Mucosa of descending colon (tissue), 3 donors: Measurements from ENCODE around the gene FEM1B. TPM values are rescaled to one million over a fixed set of nuclear protein-coding genes. Genes with fewer than 3 reads are reported as not detected.

Source experiments
- ATAC-seq: fragments of 200-7000 bp; cut with Tn5 transposase; one replicate; pipeline ENCODE4 v1.9.1; 2020; ENCODE audit warnings: mild to moderate bottlenecking, moderate library complexity
- DNase-seq, 3 donors: peaks; one replicate each; pipeline ENCODE4 v3.0.0-alpha.2; 2020
- H3K36me3 ChIP-seq: fragments of 200-600 bp; one replicate; pipeline ENCODE4 v1.8.0; 2021; ENCODE audit warnings: low read depth, mild to moderate bottlenecking
- H3K4me1 ChIP-seq: fragments of 200-600 bp; one replicate; pipeline ENCODE4 v1.8.0; 2021; ENCODE audit warnings: low read depth, mild to moderate bottlenecking
- H3K4me3 ChIP-seq: fragments of 200-600 bp; one replicate; pipeline ENCODE4 v1.8.0; 2021; ENCODE audit warnings: mild to moderate bottlenecking
- H3K9me3 ChIP-seq: fragments of 200-600 bp; one replicate; pipeline ENCODE4 v1.8.0; 2021; ENCODE audit warnings: mild to moderate bottlenecking
- CTCF ChIP-seq: fragments of 200-600 bp; IDR thresholded peaks from one replicate; pipeline ENCODE4 v1.8.0; 2022; ENCODE audit warnings: antibody characterized with exemption, mild to moderate bottlenecking
- intact Hi-C, 2 donors: fragments of 100-400 bp; cut with DNase I in 1 of 2; cut with micrococcal nuclease in 1 of 2; formaldehyde crosslinking; loops; one replicate each; pipeline versions ENCODE4 v1.11.0 to v1.11.1; 2022; cut with DNase I, micrococcal nuclease
- total RNA-seq, 3 donors: library from RNA; stranded (reverse); fragmentation: NEBNext Ultra II Directional in 2 of 3; extraction: Animal tissue kit (Norgen Biotek cat#: 25700) in 2 of 3; gene quantifications; one replicate each; pipeline versions ENCODE4 v1.2.1 to v1.2.4, GENCODE V29; 2021 to 2023
- donor health status: DM: no; HTN: no; CAD: no; lungs with moderate emphysema.
- donor health status: DM: no; HTN: no; CAD: no.
- donor health status: DM: no; HTN: yes; CAD: no.

The FEM1B gene
- total RNA-seq, 3 donors from 2014 or later: 50.4 to 65.3 (median 65.3) TPM

GRCh38 chr15:68337826-68338225, 60.3 kb downstream of the FEM1B start:
- no peak for ATAC-seq
- intact Hi-C loops: no loop called here
- no peak for TF ChIP-seq CTCF

GRCh38 chr15:68339481-68339880, 61.9 kb downstream of the FEM1B start:
- no peak for TF ChIP-seq CTCF
- no peaks in the 10 kb centered on the region for H3K4me1 ChIP-seq
- intact Hi-C loops: no loop called here

More at GRCh38 chr15:68337826-68338225, 60.3 kb downstream of the FEM1B start:
- DNase-seq: no peak
- no peaks in the 10 kb centered on the region for H3K4me1 ChIP-seq
- H3K36me3 ChIP-seq: no peaks in the 10 kb centered on the region
- H3K4me3 ChIP-seq: no peak overlapping the region
- H3K9me3 ChIP-seq: no peaks in the 10 kb centered on the region

GRCh38 chr15:68340726-68341671, 63.5 kb downstream of the FEM1B start:
- H3K36me3 ChIP-seq: no peaks in the 10 kb centered on the region
- ATAC-seq: no peak
- H3K9me3 ChIP-seq: no peaks in the 10 kb centered on the region
- no peak for DNase-seq
- TF ChIP-seq CTCF: no peak
- intact Hi-C loops: no loop called here
- H3K4me1 ChIP-seq: no peaks in the 10 kb centered on the region
- no peak overlapping the region for H3K4me3 ChIP-seq

More at GRCh38 chr15:68339481-68339880, 61.9 kb downstream of the FEM1B start:
- DNase-seq (no peak), ATAC-seq (no peak)
- Histone ChIP-seq H3K9me3 (no peaks in the 10 kb centered on the region), H3K4me3 (no peak overlapping the region), H3K36me3 (no peaks in the 10 kb centered on the region)

GRCh38 chr15:68341760-68342725, 64.5 kb downstream of the FEM1B start:
- intact Hi-C loops: no loop called here
- no peaks in the 10 kb centered on the region for H3K4me1 ChIP-seq
- no peak for TF ChIP-seq CTCF
- no peaks in the 10 kb centered on the region for H3K9me3 ChIP-seq
- no peak overlapping the region for H3K4me3 ChIP-seq
- H3K36me3 ChIP-seq: no peaks in the 10 kb centered on the region
- ATAC-seq (no peak), DNase-seq (no peak)

DNA sequence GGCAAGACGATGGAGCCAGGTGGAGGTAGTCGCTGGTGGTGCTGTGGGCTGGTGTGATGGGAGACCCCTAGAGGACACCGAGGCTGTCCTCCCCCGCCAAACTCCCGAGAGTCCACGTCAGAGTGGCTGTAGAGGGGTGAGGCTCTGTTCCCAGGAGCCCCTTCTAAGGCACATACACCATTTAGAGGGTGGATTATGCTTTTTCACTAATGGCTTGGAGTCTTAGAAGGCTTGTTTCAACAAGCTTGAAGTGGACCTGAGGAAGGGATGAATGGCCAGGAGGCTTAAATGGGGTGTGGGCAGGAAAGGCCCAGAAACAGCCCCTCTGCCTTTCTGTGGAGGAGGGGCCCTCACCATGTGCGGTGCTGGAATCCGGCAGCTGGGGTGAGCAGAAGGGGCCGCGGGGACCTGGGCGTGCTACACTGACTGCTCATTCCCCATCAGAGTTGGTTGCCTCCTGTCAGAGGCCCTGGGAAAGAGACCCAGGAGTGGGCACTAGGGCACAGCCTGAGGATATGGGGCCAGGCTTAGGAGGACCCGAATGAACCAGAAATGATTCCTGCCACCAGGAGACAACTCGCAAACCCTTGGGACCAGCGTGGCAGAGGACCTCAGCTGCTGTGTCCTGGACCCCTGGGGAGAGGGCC, 66.2 kb downstream of the FEM1B start:
- Histone ChIP-seq H3K4me3 (no peak overlapping the region), H3K4me1 (no peaks in the 10 kb centered on the region), H3K9me3 (no peaks in the 10 kb centered on the region), H3K36me3 (no peaks in the 10 kb centered on the region)
- ATAC-seq: no peak
- DNase-seq: no peak
- intact Hi-C loops: no loop called here
- TF ChIP-seq CTCF: no peak
